Activated T-cell treated with anti-CD3 and anti-CD28 coated beads, Interleukin-2, amount 50 U/mL, for 4 hours (primary cell): ENCODE data around the gene PKP1. TPM values are rescaled to one million over a fixed set of nuclear protein-coding genes. Genes with fewer than 3 reads are reported as not detected.

ENCODE experiments used
- ATAC-seq, 2 donors: fragments of 200-7000 bp; cut with Tn5 transposase; one replicate each; pipeline ENCODE4 v1.10.0; 2021
- DNase-seq: peaks from one replicate; pipeline ENCODE4 v3.0.0-alpha.2; 2020
- H3K27me3 Mint-ChIP-seq: one replicate; pipeline ENCODE4 v1.8.0; 2021; ENCODE audit warnings: low read depth, mixed read lengths
- H3K36me3 Mint-ChIP-seq: one replicate; pipeline ENCODE4 v1.8.0; 2022; ENCODE audit warnings: mixed read lengths; ENCODE audit not compliant: insufficient read depth
- H3K4me1 Mint-ChIP-seq: one replicate; pipeline ENCODE4 v1.8.0; 2021; ENCODE audit warnings: low read depth, mixed read lengths
- H3K4me3 Mint-ChIP-seq: one replicate; pipeline ENCODE4 v1.8.0; 2021; ENCODE audit warnings: mild to moderate bottlenecking, moderate library complexity, mixed read lengths
- H3K9me3 Mint-ChIP-seq: one replicate; pipeline ENCODE4 v1.8.0; 2021; ENCODE audit warnings: mixed read lengths
- total RNA-seq, 3 donors: library from RNA; stranded (reverse); gene quantifications; one replicate each; pipeline ENCODE4 v1.2.1, GENCODE V29; 2021

Gene PKP1
- total RNA-seq, 3 donors from 2014 or later, result not detected

DNA sequence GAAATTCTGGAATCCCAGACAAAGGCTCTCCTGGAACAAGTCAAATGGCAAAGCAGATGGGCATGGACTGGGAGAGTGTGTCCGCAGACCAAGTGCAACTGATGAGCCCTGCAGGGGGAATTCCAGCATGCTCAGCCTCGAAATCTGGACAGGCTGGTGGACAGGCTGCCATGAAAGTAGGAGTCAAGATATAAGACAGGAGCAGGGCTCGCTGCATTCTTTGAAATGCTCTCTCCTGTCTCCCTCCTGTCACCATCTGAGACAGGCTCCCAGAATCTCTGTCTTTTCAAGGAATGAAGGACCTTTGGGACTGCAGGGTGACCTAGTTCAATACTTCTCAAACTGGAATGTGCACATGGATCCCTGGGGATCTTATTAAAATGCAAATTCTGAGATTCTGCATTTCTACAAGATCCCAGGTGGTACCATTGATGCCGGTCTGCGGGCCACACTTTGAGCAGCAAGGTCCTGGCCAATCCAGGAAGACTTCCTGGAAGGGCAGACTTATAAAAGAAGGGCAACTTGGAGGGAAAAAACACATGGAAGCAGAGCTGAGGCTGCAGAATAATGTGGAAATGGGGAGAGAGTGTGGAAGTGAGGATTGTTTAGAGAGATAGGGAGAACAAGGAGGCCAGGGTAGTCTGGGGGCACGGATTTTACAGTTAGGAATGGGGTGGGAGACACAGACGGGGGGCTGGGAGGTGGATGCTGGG lies 64.3 kb downstream of the PKP1 start:
- DNase-seq (no peak), ATAC-seq (no peak)
- Mint-ChIP-seq H3K9me3 (no peaks in the 10 kb centered on the region), H3K4me3 (no peak overlapping the region), H3K36me3 (no peaks in the 10 kb centered on the region), H3K27me3 (peaks cover 24% of the 10 kb centered on the region), H3K4me1 (no peaks in the 10 kb centered on the region)

DNA sequence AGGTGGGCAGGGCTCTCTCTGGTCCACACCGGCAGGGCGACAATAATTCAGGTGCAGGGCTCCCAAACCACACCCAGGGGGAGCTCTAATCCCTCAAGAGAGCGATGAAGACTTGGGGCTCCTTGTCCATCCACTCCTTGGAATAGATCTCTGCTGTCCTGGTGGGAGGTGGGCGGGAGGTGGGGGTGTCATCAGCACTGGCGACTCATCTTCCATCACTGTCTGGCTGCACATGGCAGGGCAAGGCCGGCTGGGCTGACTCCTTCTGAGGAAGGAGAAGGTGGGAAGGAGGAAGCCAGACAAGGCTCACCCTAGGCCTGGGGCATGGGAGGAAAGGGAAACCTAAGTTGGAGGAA lies 64.9 kb downstream of the PKP1 start:
- ATAC-seq, result peak in 1 of 2 donors; percentile 63
- no peaks in the 10 kb centered on the region for H3K4me1 Mint-ChIP-seq
- H3K27me3 Mint-ChIP-seq, result peaks cover 24% of the 10 kb centered on the region

DNA sequence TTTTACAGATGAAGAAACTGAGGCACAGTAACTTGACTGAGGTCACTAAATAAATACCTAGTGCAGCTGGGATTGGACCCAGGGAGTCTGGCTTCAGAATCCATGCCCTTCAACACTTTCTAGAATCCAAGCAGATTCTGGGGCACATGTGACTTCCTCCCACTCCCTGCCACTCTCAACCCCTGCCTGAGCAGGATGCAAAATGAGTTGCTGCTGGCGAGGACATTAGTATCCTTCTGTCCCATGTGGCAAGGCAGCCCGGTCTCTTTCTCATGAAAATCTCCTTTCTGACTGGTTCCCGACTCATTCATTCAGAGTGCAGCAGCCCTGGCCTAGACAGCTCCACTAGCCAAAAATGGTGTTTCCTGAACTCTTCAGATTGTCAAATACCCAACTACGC lies 65.8 kb downstream of the PKP1 start:
- H3K36me3 Mint-ChIP-seq, result no peaks in the 10 kb centered on the region
- no peak for ATAC-seq
- no peak overlapping the region for H3K4me3 Mint-ChIP-seq

More for the DNA sequence above, 64.9 kb downstream of the PKP1 start:
- H3K9me3 Mint-ChIP-seq, result no peaks in the 10 kb centered on the region
- no peaks in the 10 kb centered on the region for H3K36me3 Mint-ChIP-seq
- no peak for DNase-seq
- no peak overlapping the region for H3K4me3 Mint-ChIP-seq

DNA sequence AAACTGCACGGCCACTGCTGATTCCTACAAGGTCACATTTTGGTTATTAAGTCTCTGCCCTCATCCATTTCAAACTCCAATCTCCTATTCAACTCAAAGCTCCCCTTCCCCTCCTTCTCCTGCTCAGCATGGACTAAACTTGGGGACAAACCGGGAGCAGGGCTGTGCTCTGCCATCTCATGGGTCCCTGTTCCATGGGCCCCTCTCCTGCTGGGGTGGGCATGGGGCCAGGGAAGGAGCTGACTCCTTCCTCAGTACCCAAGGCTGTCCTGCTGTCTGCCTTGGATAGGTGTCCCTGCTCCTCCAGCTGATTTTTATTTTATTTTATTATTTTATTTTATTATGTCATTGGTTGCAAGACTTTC lies 67.0 kb downstream of the PKP1 start:
- no peak for DNase-seq
- no peaks in the 10 kb centered on the region for H3K36me3 Mint-ChIP-seq

More for the DNA sequence above, 65.8 kb downstream of the PKP1 start:
- no peak for DNase-seq
- Mint-ChIP-seq H3K27me3 (peaks cover 30% of the 10 kb centered on the region), H3K4me1 (no peaks in the 10 kb centered on the region), H3K9me3 (no peaks in the 10 kb centered on the region)

DNA sequence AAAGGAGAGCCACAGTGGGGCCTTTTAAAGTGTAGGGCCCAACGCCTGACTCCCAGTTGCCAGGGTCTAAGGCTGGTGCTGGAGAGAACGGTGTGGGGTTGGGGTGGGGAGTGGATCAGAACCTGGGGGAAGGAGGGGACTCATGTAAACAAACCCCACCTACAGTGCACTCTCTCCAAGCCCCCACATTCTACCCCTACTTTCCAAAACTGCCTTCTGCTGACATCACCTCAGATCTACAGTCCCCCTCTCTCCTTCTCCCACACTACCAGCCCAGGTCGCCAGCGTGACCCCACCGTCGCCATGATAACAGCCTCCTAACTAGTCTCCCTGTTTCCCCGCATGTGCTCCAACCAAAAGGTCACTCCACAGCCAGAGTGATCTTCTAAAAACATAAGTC lies 67.6 kb downstream of the PKP1 start:
- Mint-ChIP-seq H3K4me3 (no peak overlapping the region), H3K9me3 (no peaks in the 10 kb centered on the region), H3K36me3 (no peaks in the 10 kb centered on the region), H3K4me1 (no peaks in the 10 kb centered on the region), H3K27me3 (peaks cover 24% of the 10 kb centered on the region)
- ATAC-seq (no peak), DNase-seq (no peak)

More for the DNA sequence above, 67.0 kb downstream of the PKP1 start:
- ATAC-seq, result no peak
- Mint-ChIP-seq H3K4me3 (no peak overlapping the region), H3K9me3 (no peaks in the 10 kb centered on the region), H3K4me1 (no peaks in the 10 kb centered on the region), H3K27me3 (peaks cover 22% of the 10 kb centered on the region)

DNA sequence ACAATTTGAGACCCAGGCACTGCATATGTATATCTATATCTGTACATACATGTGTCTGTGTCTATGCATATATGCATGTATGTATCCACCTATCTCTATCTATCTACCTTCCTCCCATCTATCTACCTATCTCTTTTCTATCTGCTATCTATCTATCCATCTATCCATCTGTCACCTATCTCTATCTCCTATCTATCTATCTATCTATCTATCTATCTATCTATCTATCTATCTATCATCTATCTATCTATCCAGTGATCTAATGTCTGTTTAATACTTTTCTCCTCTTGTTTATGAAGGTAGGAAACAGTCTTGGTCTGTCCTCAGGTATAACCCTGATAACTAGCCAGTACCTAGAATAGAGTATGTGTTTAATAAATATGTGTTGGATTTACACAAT lies 68.3 kb downstream of the PKP1 start:
- Mint-ChIP-seq H3K27me3 (peaks cover 24% of the 10 kb centered on the region), H3K4me3 (no peak overlapping the region), H3K4me1 (no peaks in the 10 kb centered on the region), H3K9me3 (no peaks in the 10 kb centered on the region), H3K36me3 (no peaks in the 10 kb centered on the region)
- ATAC-seq (no peak), DNase-seq (no peak)

DNA sequence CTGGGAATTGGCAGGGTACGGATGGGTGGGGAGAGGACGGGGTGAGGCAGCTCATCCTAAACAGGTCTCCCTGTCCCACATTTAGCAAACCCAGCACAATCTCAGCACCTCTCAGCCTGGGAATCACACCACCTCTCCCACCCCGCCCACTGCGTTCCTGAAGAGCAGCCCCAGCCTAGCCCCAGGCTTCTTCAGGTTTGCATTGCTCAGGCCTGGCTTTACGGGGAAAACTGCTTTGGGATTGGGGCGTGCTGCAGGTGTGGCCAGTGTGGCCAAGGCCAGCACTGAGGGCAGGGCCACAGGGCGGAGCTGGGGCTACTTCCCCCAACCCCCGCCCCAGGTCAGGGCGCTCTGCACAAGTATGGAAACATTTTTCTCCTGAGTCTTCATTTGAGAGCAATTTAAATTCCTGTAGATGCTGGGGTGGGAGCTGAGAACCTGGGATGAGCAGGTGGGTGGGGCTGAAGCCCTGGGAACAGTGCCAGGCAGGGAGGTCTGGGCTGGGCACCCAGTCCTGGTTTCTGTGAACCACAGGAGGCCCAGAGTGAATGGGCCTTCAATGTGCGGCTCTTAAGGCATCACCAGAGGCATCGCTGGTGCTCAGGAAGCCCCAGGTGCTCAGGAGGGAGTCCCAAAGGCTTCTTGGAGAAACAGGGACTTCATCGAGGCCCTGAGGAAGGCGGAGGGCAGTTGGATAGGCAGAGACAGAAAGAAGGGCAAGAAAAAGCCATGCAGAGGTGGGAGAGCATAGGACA lies 70.1 kb downstream of the PKP1 start:
- Mint-ChIP-seq H3K4me1 (no peaks in the 10 kb centered on the region), H3K27me3 (peaks cover 15% of the 10 kb centered on the region), H3K36me3 (no peaks in the 10 kb centered on the region), H3K4me3 (no peak overlapping the region), H3K9me3 (no peaks in the 10 kb centered on the region)
- DNase-seq (no peak), ATAC-seq (no peak)

DNA sequence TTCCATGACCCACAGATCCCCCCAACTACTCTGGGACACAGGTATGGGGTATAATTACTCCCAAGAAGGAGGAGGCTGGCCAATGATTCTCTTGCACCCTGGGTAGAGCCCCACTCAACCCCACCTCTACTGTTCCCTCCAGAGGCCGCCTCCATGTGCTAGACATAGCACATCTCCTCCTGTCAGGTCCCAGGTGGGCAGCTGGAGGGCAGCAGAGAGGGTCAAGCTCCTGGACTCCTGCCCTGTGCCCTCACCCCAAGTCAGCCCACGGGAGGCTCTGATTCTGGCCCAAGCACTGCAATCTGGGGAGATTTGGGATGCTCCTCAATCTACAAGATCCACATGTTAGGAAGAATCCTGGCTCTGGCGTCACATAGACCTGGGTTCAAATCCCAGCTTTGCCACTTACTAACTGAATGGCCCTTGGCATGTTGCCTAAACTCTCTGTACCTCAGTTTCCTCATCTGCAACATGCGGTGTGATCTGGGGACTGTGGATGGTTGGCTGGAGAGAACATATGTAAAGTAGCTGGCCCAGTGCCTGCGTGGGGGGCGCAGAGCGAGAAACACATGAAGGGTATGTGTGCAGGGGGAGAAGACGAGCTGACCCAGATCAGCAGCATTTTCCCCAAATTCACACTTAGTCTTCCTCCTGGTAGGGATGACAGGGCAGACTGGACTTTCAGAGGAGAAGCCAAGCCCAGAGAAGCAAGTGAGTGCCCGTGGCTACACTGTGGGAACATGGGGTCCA lies 71.0 kb downstream of the PKP1 start:
- DNase-seq, result no peak
- Mint-ChIP-seq H3K9me3 (no peaks in the 10 kb centered on the region), H3K36me3 (no peaks in the 10 kb centered on the region), H3K27me3 (peaks cover 15% of the 10 kb centered on the region), H3K4me1 (no peaks in the 10 kb centered on the region), H3K4me3 (no peak overlapping the region)
- no peak for ATAC-seq

DNA sequence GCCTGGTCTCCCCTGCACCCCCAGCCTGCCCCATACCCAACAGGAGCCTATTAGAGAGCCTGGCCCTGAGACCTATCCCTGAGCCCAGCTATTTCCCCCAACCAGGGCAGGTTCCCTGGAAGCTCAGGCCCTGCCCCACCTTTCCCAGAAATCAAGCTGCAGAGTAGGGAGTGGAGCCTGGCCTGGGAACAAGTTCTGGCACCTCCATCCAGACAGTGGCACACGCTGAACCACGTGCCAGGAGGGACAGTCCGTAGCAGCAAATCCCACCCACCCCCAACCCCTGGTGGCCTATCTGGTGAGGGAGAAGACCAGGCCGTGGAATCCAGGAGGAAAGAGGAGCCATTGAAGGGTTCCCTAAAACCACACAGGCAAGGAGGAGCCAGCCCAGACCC lies 71.6 kb downstream of the PKP1 start:
- ATAC-seq, result no peak
- Mint-ChIP-seq H3K36me3 (no peaks in the 10 kb centered on the region), H3K27me3 (peaks cover 15% of the 10 kb centered on the region)

DNA sequence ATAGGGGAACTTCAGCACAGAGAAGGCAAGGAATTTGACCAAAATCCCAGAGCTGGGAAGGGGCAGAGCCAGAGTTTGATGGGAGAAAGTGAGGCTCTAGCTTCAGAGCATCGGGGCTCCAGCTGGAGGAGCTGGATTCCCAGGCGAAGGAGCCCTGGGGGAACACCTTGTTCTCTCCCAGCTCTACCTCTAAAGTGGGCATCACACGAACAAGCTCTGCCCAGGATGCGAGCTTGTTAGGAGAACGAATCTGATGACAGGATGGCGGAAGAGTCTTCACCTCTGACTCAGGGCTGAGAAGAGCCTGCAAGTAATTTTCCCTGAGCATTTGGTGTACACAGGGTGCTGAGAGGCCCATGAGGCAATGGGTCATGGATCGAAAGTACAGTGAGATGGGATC lies 72.2 kb downstream of the PKP1 start:
- ATAC-seq, result no peak
- Mint-ChIP-seq H3K4me3 (no peak overlapping the region), H3K36me3 (no peaks in the 10 kb centered on the region)

More for the DNA sequence above, 71.6 kb downstream of the PKP1 start:
- H3K4me1 Mint-ChIP-seq, result no peaks in the 10 kb centered on the region
- no peak overlapping the region for H3K4me3 Mint-ChIP-seq
- no peak for DNase-seq
- H3K9me3 Mint-ChIP-seq, result no peaks in the 10 kb centered on the region

DNA sequence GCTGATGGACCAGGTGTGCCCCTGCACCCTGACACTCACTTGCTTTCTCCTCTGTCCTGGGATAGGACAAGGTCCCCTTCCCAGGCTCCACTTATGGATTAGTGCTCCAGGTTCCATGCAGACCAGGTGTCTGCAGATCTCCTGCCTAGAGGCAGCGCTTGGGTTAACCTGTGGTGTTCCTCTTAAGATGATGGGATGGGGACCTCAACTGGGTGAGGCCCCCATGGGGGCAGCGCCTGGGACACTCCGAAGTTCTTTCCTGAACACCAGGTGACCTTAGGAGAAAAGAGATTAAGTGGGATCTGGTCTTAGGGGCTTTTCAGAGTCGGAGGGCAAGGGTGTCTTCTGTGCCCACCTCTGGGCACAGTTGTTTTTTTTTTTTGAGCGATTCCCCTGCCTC lies 72.9 kb downstream of the PKP1 start:
- Mint-ChIP-seq H3K27me3 (peaks cover 11% of the 10 kb centered on the region), H3K36me3 (no peaks in the 10 kb centered on the region), H3K4me3 (no peak overlapping the region), H3K4me1 (no peaks in the 10 kb centered on the region), H3K9me3 (no peaks in the 10 kb centered on the region)
- no peak for ATAC-seq
- no peak for DNase-seq

More for the DNA sequence above, 72.2 kb downstream of the PKP1 start:
- DNase-seq, result no peak
- no peaks in the 10 kb centered on the region for H3K9me3 Mint-ChIP-seq
- H3K4me1 Mint-ChIP-seq, result no peaks in the 10 kb centered on the region
- peaks cover 15% of the 10 kb centered on the region for H3K27me3 Mint-ChIP-seq

DNA sequence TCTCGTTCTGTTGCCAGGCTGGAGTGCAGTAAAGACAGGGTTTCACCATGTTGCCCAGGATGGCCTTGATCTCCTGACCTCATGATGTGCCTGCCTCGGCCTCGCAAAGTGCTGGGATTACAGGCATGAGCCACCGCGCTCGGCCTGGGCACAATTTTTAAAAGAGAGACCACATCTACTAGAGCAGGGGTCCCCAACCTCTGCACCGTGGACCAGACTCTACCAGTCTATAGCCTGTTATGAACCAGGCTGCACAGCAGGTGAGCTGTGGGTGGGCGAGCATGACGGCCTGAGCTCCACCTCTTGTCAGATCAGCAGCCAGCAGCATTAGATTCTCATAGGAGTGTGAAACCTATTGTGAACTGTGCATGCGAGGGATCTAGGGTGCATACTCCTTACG lies 73.4 kb downstream of the PKP1 start:
- no peak for DNase-seq
- H3K9me3 Mint-ChIP-seq, result no peaks in the 10 kb centered on the region
- H3K4me3 Mint-ChIP-seq, result no peak overlapping the region
- peaks cover 9% of the 10 kb centered on the region for H3K27me3 Mint-ChIP-seq
- no peaks in the 10 kb centered on the region for H3K36me3 Mint-ChIP-seq
- no peaks in the 10 kb centered on the region for H3K4me1 Mint-ChIP-seq
- ATAC-seq, result no peak

DNA sequence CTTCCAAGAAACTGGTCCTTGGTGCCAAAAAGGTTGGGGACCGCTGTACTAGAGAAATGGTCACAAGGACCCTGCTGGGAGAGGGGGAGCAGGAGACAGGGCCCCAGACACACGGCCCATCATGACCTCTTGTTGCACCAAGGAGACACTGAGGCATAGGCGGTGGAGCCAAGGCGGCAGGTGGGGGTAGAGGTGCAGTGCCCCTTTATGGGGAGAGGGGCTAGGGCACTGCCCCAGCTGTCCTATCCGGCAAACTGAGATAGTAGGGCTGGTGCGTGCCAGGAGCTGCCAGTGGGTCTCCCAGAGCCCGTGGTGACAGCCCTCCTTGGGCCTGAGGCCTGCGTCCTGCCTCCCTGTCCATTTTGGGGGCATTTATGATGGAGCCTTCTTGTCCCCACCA lies 73.9 kb downstream of the PKP1 start:
- peaks cover 12% of the 10 kb centered on the region for H3K27me3 Mint-ChIP-seq
- DNase-seq (no peak), ATAC-seq (no peak)
- no peaks in the 10 kb centered on the region for H3K9me3 Mint-ChIP-seq
- H3K36me3 Mint-ChIP-seq, result no peaks in the 10 kb centered on the region
- H3K4me1 Mint-ChIP-seq, result no peaks in the 10 kb centered on the region
- no peak overlapping the region for H3K4me3 Mint-ChIP-seq

DNA sequence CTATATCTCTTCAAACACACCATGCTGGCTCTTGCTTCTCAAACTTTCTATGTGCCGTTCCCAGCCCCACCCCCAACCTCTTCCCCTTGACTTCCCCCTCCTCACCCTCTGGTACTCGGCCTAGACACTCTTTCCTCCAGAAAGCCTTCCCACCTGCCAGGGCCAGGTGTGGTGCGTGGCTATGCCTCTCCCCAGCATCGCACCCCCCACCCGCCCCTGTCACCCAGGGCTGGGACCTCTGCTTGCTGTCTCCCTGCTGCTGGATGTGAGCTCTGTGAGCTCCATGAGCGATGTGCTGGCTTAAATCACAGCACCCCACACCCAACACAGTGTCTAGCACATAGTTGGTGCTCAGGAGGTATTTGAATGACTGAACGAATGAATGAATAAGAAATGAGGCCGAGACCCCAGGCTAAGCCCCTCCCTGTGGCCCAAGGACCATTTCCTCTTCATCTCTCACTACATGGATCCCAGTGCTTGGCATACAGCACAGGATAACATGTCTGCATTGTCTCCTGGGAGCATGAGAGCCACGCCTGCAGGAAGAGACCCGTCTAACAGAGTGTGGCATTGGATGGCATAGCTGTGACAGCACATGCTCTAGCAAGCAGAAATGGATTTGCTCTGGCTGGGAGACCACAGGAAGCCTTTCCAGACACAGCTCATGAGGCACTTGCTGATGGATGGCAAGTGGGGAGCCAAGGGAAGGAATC lies 74.5 kb downstream of the PKP1 start:
- ATAC-seq (no peak), DNase-seq (no peak)
- no peak overlapping the region for H3K4me3 Mint-ChIP-seq
- H3K36me3 Mint-ChIP-seq, result no peaks in the 10 kb centered on the region
- peaks cover 15% of the 10 kb centered on the region for H3K27me3 Mint-ChIP-seq
- no peaks in the 10 kb centered on the region for H3K4me1 Mint-ChIP-seq
- H3K9me3 Mint-ChIP-seq, result no peaks in the 10 kb centered on the region
